Activated CD4-positive, alpha-beta T cell treated with anti-CD3 and anti-CD28 coated beads, Interleukin-2, amount 50 U/mL, for 24 hours (primary cell): Measurements from ENCODE around the gene INPP4B.

ENCODE experiments used
- DNase-seq, 2 donors: peaks; one replicate each; pipeline ENCODE4 v3.0.0-alpha.2; 2020; ENCODE audit warnings: low read depth in 1 of 2, low spot score in 1 of 2

The INPP4B gene

GRCh38 chr4:142264961-142265360, 581.1 kb downstream of the INPP4B start:
- DNase-seq, result no peak

DNA sequence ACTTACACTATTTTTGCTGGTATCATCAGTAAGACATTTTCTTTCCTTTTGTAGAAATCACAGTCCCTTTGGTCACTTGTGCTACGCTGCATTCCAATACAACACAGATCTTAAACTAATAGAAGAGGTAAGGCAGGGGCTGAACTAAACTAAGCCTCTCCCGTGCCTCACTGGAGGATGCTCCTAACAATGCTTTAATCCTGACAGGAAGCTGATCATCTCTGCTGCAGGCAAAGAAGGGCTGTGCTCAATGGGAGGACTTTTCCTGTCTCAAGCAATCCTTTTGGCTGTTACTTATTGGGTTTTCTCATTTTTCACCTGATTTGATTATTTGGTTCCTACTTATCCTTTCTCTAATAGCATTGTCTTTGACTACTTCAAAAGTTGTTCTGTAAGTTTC, 583.1 kb downstream of the INPP4B start:
- DNase-seq, result no peak

DNA sequence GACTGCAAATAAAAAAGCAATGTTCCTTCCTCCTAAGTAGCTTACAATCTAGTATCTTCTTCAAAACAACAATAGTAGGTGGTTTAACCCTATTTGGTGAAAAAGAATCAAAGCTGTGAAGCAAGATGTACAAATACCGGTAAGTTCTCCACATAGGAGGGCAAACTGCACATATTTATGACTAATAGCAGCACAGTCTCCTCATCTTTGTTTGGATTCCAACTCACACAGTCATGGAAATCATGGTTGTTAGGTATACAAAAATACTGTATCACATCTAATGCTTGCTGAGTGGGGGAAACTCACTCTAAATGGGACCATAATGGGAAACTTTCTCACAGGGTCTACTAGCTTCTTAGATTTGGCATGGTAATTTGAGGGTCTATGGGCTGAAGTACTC, 597.2 kb downstream of the INPP4B start:
- no peak for DNase-seq

DNA sequence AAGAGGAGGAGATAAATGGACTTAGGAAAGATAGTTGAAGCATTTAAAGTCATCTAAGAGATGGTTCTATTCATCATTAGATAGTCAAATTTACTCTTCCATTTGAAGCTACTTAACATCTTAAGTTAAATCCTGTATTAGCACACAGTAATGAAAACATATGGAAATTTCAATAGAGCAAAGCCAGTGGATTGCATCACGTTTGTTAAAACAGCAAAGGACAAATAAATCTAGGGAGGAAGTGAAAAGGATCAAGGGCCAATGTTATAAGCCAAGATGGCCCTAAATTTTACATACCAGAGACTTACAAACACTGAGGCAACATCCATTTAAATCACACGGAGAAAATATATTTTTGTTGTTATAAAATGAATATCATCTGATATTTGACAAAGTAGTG, 602.8 kb downstream of the INPP4B start:
- DNase-seq, result no peak

DNA sequence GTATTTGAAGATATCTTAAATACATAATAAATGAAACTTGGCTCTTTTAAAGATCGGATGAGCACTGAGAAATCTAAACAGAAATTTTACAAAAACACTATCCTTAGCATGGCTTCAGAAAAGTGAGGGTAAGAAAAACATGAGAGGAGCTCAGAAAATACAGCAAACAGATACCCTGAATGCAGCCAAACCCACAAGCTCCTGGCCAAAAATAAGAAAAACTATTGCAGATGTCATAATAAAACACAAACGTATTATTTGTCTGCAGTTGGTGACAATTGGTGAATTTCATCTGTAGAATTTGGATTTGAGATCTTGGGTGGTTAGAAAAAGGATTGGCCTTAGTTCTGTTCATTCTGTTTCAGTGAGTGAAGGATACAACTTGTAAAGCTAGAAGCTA, 603.9 kb downstream of the INPP4B start:
- no peak for DNase-seq

DNA sequence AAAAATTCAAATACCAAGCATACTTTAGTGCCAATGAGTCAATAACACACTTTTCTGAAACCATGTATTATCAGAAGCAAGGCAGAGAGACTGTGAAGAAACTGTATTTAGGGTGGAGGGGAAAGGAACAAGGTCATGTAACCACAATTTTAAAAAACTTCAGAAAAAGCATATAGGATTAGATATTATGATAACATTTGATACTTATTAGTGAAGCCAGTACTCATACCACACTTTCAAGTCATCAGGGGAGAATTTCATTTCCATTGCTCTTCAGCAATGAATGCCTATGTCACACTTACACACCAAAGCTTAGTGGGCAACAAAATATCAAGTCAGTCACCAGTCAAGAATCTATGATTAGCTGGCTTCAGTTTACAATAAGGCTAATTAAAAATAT, 607.5 kb downstream of the INPP4B start:
- no peak for DNase-seq

DNA sequence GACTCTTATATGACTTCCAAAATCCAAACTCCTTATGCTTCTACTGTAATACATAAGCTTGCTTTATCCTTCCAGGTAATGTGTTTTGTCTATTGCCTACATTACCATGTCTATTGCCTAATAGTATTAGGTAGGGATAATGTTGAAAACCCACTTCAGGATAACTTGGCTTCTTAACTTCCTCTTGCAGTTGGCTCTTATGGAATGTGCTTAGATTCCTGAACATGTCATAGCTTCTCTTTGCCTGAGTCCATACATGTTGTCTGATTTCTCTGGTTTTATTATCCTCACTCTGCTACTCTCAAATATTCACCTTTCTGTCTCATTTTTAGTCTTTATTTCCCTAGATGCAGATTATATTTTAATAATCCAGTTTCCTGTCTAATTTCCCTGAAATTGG, 609.8 kb downstream of the INPP4B start:
- DNase-seq, result no peak

GRCh38 chr4:142231787-142232186, 614.3 kb downstream of the INPP4B start:
- DNase-seq, result no peak

DNA sequence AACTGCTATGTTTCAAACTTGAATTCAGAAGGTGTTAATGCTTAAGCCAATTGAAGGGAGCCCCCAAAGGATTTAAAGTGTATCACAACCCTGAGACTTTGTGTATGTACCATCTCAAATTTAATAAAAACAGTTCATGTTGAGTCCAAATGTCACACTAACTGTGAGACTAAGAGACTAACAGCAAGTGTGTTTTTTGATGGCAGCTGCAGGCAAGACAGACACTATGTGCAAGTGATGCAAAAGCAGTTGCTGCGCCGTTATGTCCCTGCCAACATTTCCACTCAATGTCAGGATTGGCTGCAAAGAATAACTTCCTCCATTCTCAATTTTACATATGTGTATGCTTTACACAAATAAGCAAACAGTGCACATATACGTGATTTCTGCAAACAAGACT, 615.1 kb downstream of the INPP4B start:
- DNase-seq, result no peak

GRCh38 chr4:142226014-142226413, 620.1 kb downstream of the INPP4B start:
- no peak for DNase-seq

- no peak for DNase-seq
Observed at GRCh38 chr4:142222127-142222526, 624.0 kb downstream of the INPP4B start.

- DNase-seq, result no peak
Observed at GRCh38 chr4:142218726-142219125, 627.4 kb downstream of the INPP4B start.

DNA sequence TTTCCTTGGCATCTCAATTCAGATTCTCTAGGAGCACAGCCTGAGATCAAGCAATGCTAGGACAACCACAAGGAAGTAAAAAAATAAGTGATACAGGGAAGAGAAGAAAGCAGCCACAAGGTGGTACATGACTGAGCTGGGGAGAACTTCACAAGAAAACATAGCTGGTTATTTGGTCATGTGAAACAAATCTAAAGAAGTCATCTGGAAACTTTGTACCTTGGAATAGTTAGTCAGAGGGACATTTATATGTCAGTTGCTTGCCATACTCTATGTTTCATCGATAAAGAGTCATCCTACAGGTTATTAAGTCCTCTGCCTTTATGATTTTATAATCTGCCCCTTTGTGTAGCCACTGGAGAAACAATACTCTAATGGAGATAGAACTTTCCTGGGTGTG, 634.7 kb downstream of the INPP4B start:
- DNase-seq, result no peak

DNA sequence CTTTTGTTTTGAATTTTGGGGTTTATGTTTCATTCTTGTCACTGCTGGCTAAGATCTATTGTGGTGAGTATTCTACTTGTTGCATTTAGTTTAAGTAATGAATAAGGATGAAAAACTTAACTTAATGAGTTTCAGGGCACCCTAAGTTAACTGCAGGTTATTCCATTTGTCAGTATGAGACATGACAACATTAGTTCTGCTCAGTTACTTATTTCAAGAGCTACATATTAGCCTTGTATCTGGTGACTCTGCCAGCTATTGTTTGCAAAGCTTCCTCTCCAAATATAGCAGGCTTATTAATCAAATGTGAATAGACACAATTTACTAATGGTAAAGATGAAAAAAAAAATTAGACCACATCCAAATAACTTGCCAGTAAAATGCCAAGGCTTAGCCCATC, 642.6 kb downstream of the INPP4B start:
- no peak for DNase-seq

- DNase-seq, result no peak
Observed at GRCh38 chr4:142202404-142203332, 643.4 kb downstream of the INPP4B start.

DNA sequence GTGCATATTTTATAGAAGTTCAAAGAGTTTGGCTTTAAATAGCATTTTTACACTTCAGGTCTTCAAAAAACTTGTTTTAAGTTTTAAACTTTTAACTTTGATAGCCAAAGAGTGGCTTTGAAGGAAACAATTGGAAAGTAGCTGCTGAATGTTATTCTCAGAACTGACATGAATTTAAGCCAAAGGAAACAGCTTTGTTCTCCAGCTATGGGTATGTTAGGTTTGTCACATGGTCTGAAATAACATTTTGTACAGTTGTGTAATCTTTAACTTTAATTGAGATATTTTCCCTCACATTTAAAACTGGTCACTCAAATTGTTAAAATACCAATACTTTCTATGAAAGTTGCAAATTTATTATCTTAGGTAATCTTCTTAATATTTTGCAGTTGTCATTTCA, 645.1 kb downstream of the INPP4B start:
- no peak for DNase-seq

DNA sequence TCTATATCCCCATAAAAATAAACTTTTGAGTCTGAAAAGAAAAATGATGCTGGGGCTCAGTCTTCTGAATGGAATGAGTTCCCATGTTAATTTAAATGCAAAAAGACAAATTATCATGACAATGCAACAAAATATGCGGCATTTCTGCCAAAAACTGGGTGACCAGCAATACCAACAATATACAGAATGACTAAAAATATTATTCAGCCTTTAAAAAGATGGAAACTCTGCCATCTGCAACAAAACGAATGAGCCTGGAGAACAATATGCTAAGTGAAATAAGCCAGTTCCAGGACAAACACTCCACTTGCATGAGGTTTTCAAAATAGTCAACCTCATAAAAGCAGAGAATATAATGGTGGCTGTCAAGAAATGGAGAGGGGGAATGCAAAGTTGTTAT, 651.2 kb downstream of the INPP4B start:
- no peak for DNase-seq

DNA sequence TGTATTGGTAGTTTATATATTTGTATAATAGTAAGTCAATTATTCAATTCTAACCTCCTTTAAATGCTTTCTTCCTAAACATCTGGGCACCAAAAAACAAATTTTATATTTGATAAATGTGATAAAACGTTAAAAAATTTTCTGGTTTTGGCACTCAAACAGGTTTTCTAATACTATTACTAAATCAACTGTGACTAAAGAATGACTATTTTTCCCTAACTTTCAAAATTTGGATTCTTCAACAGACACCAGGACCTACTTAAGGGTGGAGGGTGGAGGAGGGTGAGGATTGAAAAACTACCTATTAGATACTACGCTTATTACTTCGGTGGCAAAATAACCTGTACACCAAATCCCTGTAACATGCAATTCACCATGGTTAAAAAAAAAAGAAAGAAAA, 654.2 kb downstream of the INPP4B start:
- no peak for DNase-seq

DNA sequence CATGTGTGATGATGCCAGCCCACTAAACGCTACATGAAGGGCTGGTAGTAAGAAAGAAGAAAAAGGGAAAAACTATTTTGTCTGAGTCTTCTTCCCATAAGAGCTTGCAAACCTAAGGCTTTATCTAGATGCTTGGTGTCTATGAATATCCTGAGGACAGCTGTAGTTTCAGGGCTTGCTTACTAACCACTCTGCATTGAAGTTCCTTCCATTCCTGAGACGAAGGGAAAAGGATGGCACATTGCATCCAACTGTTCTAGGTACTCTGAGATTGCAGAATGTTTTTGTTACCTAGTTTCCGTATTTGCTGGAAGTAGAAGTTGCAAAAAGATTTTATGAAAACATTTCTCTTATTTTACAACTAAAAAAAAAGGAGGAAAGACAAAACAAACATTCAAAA, 665.1 kb downstream of the INPP4B start:
- DNase-seq, result no peak

- no peak for DNase-seq
Observed at GRCh38 chr4:142169216-142169615, 676.9 kb downstream of the INPP4B start.

DNA sequence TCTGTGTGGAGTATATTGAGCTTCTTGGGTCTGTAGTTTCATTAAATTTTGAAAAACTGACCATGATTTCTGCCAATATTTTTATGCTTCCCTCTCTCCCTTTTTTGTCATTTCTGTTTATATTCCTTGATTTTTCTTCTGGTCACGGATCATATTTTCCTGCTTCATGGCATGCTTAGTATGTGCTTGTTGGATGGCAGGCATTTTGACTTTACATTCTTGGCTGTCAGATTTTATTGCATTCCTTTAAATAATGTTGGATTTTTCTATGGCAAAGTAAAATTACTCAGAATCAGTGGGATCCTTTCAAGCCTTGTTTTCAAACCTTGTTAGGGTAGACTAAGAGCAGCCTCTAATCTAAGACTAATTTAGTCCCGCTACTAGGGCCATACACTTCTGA, 677.9 kb downstream of the INPP4B start:
- DNase-seq, result no peak

- no peak for DNase-seq
Observed at GRCh38 chr4:142164767-142165500, 681.2 kb downstream of the INPP4B start.
